Measurements from ENCODE around the gene CALCOCO2. TPM values are rescaled to one million over a fixed set of nuclear protein-coding genes. Genes with fewer than 3 reads are reported as not detected.

CALCOCO2 gene
- total RNA-seq, 1 experiment from 2014 or later: 23.1 TPM

DNA sequence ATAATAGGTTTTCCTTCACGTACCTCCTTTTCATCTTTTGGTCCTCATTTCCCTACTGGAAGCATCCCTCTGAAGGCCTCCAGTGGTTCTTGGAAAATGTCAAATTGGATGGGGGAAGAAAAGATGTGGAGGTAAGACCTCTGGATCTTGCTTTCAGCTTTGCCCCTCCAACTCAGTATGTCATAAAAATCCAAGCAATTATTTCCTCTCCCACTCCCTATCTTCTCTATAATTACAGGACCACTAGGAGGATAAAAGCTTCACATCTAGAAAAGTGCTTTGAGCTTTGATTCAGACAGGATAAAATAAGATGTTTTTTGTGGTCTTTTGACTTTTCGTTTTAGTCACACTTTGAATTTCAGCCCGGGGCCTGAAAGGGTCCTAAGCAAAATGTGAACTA is 15.5 kb upstream of the CALCOCO2 start:
- H2AK5ac ChIP-seq (ENCODE audit: insufficient read length, low read length): no peak overlapping the region
- H3K9me3 ChIP-seq (ENCODE audit: control insufficient read depth, low read depth, low read length): no peaks in the 10 kb centered on the region
- WGBS (ENCODE audit: extremely low coverage, insufficient read length, low lambda C conversion rate): no CpG with 5 or more reads among the region's 3 CpGs
- no peak overlapping the region for H4K8ac ChIP-seq (replicated peaks; ENCODE audit: insufficient read length, low read depth, low read length)
- no peak overlapping the region for H3K4me2 ChIP-seq (ENCODE audit: insufficient read depth, insufficient read length, low read length)
- H4K20me1 ChIP-seq (ENCODE audit: control insufficient read depth, insufficient read depth, insufficient read length): no peaks in the 10 kb centered on the region
- no peak overlapping the region for H2BK5ac ChIP-seq (ENCODE audit: insufficient read length, low read length)
- H3K36me3 Mint-ChIP-seq (ENCODE audit: insufficient read depth in 1 of 3, low read depth in 3 of 3): peaks cover 0 to 2% (median 0%) of the 10 kb centered on the region in 3 experiments; a peak in 2 of 7 replicates
- TF ChIP-seq, protein P1, sequence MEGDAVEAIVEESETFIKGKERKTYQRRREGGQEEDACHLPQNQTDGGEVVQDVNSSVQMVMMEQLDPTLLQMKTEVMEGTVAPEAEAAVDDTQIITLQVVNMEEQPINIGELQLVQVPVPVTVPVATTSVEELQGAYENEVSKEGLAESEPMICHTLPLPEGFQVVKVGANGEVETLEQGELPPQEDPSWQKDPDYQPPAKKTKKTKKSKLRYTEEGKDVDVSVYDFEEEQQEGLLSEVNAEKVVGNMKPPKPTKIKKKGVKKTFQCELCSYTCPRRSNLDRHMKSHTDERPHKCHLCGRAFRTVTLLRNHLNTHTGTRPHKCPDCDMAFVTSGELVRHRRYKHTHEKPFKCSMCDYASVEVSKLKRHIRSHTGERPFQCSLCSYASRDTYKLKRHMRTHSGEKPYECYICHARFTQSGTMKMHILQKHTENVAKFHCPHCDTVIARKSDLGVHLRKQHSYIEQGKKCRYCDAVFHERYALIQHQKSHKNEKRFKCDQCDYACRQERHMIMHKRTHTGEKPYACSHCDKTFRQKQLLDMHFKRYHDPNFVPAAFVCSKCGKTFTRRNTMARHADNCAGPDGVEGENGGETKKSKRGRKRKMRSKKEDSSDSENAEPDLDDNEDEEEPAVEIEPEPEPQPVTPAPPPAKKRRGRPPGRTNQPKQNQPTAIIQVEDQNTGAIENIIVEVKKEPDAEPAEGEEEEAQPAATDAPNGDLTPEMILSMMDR (conservative IDR thresholded peaks at IDR 0.05): no peak
- H2BK12ac ChIP-seq (ENCODE audit: insufficient read length, low read depth, low read length): no peak overlapping the region
- no peaks in the 10 kb centered on the region for H3K79me2 ChIP-seq (ENCODE audit: insufficient read depth, low read length)
- no peaks in the 10 kb centered on the region for H3K79me1 ChIP-seq (ENCODE audit: insufficient read depth, low read depth, low read length, poor library complexity, severe bottlenecking)
- no peak overlapping the region for H3K56ac ChIP-seq (ENCODE audit: insufficient read length, low read depth, low read length)
- no peak overlapping the region for H3K9ac ChIP-seq (ENCODE audit: extremely low read depth, insufficient read length, low read length)
- peaks cover 9% of the 10 kb centered on the region for H3K4me1 ChIP-seq (ENCODE audit: insufficient read depth, low read length)
- no peak overlapping the region for H3T11ph ChIP-seq (ENCODE audit: low read length)
- H3K9me3 Mint-ChIP-seq: no peaks in the 10 kb centered on the region
- H3K23ac ChIP-seq (ENCODE audit: insufficient read length, low read depth, low read length): no peak overlapping the region
- no peak overlapping the region for H3K4ac ChIP-seq (ENCODE audit: low read depth, low read length)
- no peak overlapping the region for H3K27ac ChIP-seq (ENCODE audit: insufficient read length, low read depth, low read length)
- no peak overlapping the region for H3K18ac ChIP-seq (ENCODE audit: insufficient read length, low read depth, low read length)
- H3K4me3 Mint-ChIP-seq: peak overlapping the region; percentile 19 to 46; a peak in 1 of 5 replicates
- H2BK15ac ChIP-seq (ENCODE audit: low read depth, low read length): no peak overlapping the region
- no peak overlapping the region for H2BK120ac ChIP-seq (ENCODE audit: low read depth, low read length, poor library complexity, severe bottlenecking)
- H3K23me2 ChIP-seq (ENCODE audit: insufficient read length, low read depth, low read length, poor library complexity, severe bottlenecking): no peaks in the 10 kb centered on the region
- H3K4me1 Mint-ChIP-seq: peaks cover 29 to 43% of the 10 kb centered on the region in 2 experiments
- no peak overlapping the region for H4K91ac ChIP-seq (ENCODE audit: insufficient read length, low read depth, low read length)
- H2AFZ ChIP-seq (ENCODE audit: low read length): no peak overlapping the region
- H3K27ac Mint-ChIP-seq: no peak overlapping the region
- DNase-seq: no peak
- no peak overlapping the region for H3K14ac ChIP-seq (ENCODE audit: insufficient read depth, low read length)
- H2BK20ac ChIP-seq (ENCODE audit: low read depth, low read length, poor library complexity, severe bottlenecking): no peak overlapping the region
- no peak overlapping the region for H4K5ac ChIP-seq (ENCODE audit: insufficient read length, low read depth, low read length)
- peaks cover 27% of the 10 kb centered on the region for H3K27me3 Mint-ChIP-seq (ENCODE audit: low read depth)
- H3K27me3 ChIP-seq (ENCODE audit: insufficient read depth, low read length): no peaks in the 10 kb centered on the region
